Tibial nerve (tissue), 4 donors: ENCODE measurements around the gene CDKN2B-AS1. TPM values are rescaled to one million over a fixed set of nuclear protein-coding genes. Genes with fewer than 3 reads are reported as not detected.

Experiments
- DNase-seq, 2 donors: peaks; one replicate each; pipeline ENCODE4 v3.0.0-alpha.2; 2019; ENCODE audit warnings: low spot score in 2 of 2
- H3K27ac ChIP-seq, 4 donors: fragments of 200-600 bp; sonication (generic) in 3 of 4; one replicate each; pipeline ENCODE4 v1.5.1; 2017 to 2019; ENCODE audit warnings: mild to moderate bottlenecking in 1 of 4
- H3K27me3 ChIP-seq, 2 donors: fragments of 200-600 bp; sonication (generic) in 1 of 2; one replicate each; pipeline versions ENCODE4 v1.5.1 to v1.6.0; 2017 to 2019
- H3K36me3 ChIP-seq, 3 donors: fragments of 200-600 bp; sonication (generic); one replicate each; pipeline ENCODE4 v1.5.1; 2018 to 2019
- H3K4me1 ChIP-seq, 4 donors: fragments of 200-600 bp; sonication (generic) in 3 of 4; one replicate each; pipeline ENCODE4 v1.5.1; 2017 to 2019
- H3K4me3 ChIP-seq, 4 donors: fragments of 200-600 bp; sonication (generic) in 3 of 4; one replicate each; pipeline ENCODE4 v1.5.1; 2017 to 2019; ENCODE audit warnings: mild to moderate bottlenecking in 1 of 4, moderate library complexity in 1 of 4
- H3K9me3 ChIP-seq, 4 donors: fragments of 200-600 bp; sonication (generic) in 3 of 4; one replicate each; pipeline ENCODE4 v1.5.1; 2017 to 2019
- EP300 ChIP-seq, 2 donors: sonication (generic); formaldehyde crosslinking; IDR thresholded peaks; one replicate each; pipeline ENCODE4 v1.6.1; 2017; ENCODE audit warnings: antibody characterized with exemption in 2 of 2, mild to moderate bottlenecking in 1 of 2
- POLR2A ChIP-seq, 2 donors: fragments of 450-650 bp; IDR thresholded peaks; one replicate each; pipeline ENCODE4 v1.6.1; 2017; ENCODE audit warnings: antibody characterized with exemption in 2 of 2, mild to moderate bottlenecking in 2 of 2, moderate library complexity in 2 of 2
- WGBS, 2 donors: methylation state at CpG; one replicate each; pipeline ENCODE4 v1.1.5; 2018; 5-methylcytosine and 5-hydroxymethylcytosine counted together
- total RNA-seq, 4 donors: library from RNA; depleted of rRNA; stranded (reverse); fragments of >200 nt; gene quantifications; one replicate each; pipeline ENCODE4 v1.1.0, GENCODE V29; 2016
- TF ChIP-seq, protein P1 (sequence below), 5 experiments: fragments of 200-600 bp in 3 of 5; fragments of 450-650 bp in 2 of 5; sonication (generic) in 3 of 5; IDR thresholded peaks; one replicate each; pipeline ENCODE4 v1.5.1; 2016 to 2019; ENCODE audit warnings: antibody characterized with exemption in 5 of 5, mild to moderate bottlenecking in 3 of 5, moderate library complexity in 2 of 5

The CDKN2B-AS1 gene
- total RNA-seq, 4 donors from 2014 or later: 0.59 to 1.5 (median 0.90) TPM; not detected in 1

DNA sequence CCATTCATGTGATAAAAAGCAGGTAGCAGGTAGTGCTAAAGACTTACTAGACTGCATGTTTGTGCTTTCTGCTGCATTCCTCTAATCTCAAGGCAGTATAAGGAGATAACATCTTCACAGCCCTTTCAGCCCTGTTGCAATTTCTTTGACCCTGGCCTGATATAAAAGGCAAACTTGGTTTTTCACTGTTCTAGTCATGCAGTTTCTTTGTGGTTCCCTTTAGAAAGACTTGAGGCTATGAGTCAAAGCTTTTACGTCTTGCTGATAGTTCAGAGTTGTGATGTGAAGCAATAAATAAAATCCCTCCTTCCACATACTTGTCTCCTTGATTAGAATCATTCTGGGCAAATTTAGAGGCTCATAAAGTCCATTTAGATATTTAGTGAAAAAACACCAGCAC is 103.1 kb downstream of the CDKN2B-AS1 start:
- Histone ChIP-seq H3K4me3 (no peak overlapping the region), H3K9me3 (no peaks in the 10 kb centered on the region), H3K27ac (peak overlapping the region in 2 of 4 donors; percentile 54 to 70), H3K4me1 (peaks cover 0 to 11% (median 6%) of the 10 kb centered on the region in 4 donors), H3K27me3 (no peaks in the 10 kb centered on the region), H3K36me3 (no peaks in the 10 kb centered on the region)
- 49 to 53% methylated on average over 1 of the region's 1 CpG for WGBS, 2 donors
- DNase-seq: no peak
- peak in 1 of 2 donors; percentile 11 for TF ChIP-seq EP300 (IDR thresholded peaks at IDR 0.05)
- no peak for TF ChIP-seq POLR2A (IDR thresholded peaks at IDR 0.05)

DNA sequence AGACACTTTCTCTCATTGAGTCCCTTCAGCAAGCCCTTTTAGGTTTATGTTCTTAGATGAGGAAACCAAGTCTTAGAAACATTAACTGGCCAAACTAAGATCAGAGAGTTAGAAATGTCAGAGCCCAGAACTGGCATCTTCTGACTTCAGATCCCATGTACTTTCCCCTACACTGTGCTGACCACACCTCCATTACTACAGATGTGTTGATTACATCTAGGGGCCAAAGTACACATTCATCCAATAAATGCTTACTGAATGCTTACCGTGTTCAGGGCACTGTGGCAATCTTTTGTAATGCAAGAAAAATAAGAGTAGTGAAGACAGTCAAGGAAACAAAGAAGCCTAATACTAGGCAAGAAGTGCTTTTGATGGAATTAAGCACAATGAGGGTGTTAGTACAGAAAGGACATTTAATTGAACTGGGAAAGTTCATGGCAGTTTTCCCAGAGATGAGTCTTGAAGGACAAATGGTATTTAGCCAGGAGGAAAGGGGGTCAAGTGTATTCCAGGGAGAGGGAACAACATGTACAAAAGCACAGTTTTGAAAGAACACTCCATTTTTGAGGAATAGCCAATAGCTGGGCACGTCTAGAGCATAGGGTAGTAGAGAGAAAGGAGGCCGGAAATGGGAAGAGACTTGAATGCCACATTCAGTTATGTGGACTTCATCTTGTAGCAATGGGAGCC is 104.2 kb downstream of the CDKN2B-AS1 start:
- Histone ChIP-seq H3K9me3 (no peaks in the 10 kb centered on the region), H3K27me3 (no peaks in the 10 kb centered on the region), H3K4me1 (peaks cover 0 to 17% (median 9%) of the 10 kb centered on the region in 4 donors), H3K27ac (peak overlapping the region in 3 of 4 donors; percentile 54 to 70 (median 70)), H3K36me3 (no peaks in the 10 kb centered on the region), H3K4me3 (no peak overlapping the region)
- TF ChIP-seq POLR2A (IDR thresholded peaks at IDR 0.05): no peak
- peak in 1 of 2 donors; percentile 86 for TF ChIP-seq EP300 (IDR thresholded peaks at IDR 0.05)
- TF ChIP-seq, protein P1, sequence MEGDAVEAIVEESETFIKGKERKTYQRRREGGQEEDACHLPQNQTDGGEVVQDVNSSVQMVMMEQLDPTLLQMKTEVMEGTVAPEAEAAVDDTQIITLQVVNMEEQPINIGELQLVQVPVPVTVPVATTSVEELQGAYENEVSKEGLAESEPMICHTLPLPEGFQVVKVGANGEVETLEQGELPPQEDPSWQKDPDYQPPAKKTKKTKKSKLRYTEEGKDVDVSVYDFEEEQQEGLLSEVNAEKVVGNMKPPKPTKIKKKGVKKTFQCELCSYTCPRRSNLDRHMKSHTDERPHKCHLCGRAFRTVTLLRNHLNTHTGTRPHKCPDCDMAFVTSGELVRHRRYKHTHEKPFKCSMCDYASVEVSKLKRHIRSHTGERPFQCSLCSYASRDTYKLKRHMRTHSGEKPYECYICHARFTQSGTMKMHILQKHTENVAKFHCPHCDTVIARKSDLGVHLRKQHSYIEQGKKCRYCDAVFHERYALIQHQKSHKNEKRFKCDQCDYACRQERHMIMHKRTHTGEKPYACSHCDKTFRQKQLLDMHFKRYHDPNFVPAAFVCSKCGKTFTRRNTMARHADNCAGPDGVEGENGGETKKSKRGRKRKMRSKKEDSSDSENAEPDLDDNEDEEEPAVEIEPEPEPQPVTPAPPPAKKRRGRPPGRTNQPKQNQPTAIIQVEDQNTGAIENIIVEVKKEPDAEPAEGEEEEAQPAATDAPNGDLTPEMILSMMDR (IDR thresholded peaks at IDR 0.05): no peak
- peak in 1 of 2 donors; percentile 62 for DNase-seq
- WGBS, 2 donors: 53 to 61% methylated on average over 3 of the region's 3 CpGs

DNA sequence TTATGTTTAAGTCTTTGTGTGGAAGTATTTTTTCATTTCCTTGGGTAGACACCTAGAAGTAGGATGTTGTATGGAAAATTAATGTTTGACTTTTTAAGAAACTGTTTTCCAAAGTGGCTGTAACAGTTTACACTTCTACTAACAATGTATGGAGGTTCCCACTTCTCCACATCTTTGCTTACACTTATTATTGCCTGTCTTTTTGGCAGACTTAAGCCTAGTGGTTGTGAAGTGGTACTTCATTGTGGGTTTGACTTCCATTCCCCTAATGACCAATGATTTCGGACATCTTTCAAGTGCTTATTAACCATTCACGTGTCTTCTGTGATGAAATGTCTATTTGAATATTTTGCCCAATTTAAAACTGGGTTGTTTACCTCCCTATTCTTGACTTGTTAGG is 106.0 kb downstream of the CDKN2B-AS1 start:
- no peak for TF ChIP-seq EP300 (IDR thresholded peaks at IDR 0.05)
- TF ChIP-seq, protein P1 (IDR thresholded peaks at IDR 0.05): no peak
- TF ChIP-seq POLR2A (IDR thresholded peaks at IDR 0.05): no peak
- H3K27me3 ChIP-seq: no peaks in the 10 kb centered on the region
- H3K9me3 ChIP-seq: no peaks in the 10 kb centered on the region
- no peak overlapping the region for H3K27ac ChIP-seq
- H3K4me3 ChIP-seq: no peak overlapping the region
- WGBS, 2 donors: 74 to 80% methylated on average over 2 of the region's 2 CpGs
- H3K36me3 ChIP-seq: no peaks in the 10 kb centered on the region
- H3K4me1 ChIP-seq: peaks cover 0 to 22% (median 11%) of the 10 kb centered on the region in 4 donors
- no peak for DNase-seq

GRCh38 chr9:22102146-22103053 is 107.8 kb downstream of the CDKN2B-AS1 start:
- H3K4me3 ChIP-seq: no peak overlapping the region
- DNase-seq: no peak
- H3K27me3 ChIP-seq: no peaks in the 10 kb centered on the region
- peak overlapping the region in 3 of 4 donors; percentile 32 to 62 (median 56) for H3K27ac ChIP-seq
- TF ChIP-seq EP300 (IDR thresholded peaks at IDR 0.05) (no peak), POLR2A (IDR thresholded peaks at IDR 0.05) (no peak)
- TF ChIP-seq, protein P1 (IDR thresholded peaks at IDR 0.05): no peak
- H3K36me3 ChIP-seq: no peaks in the 10 kb centered on the region
- H3K9me3 ChIP-seq: no peaks in the 10 kb centered on the region
- H3K4me1 ChIP-seq: peaks cover 0 to 20% (median 11%) of the 10 kb centered on the region in 4 donors
- WGBS, 2 donors: 85 to 91% methylated on average over 4 of the region's 4 CpGs

- Histone ChIP-seq H3K4me1 (peaks cover 0 to 20% (median 2%) of the 10 kb centered on the region in 4 donors), H3K27ac (peak overlapping the region in 3 of 4 donors; percentile 56 to 68 (median 62))
- 53 to 56% methylated on average over 4 of the region's 4 CpGs for WGBS, 2 donors
Measured at GRCh38 chr9:22103685-22104575, 109.3 kb downstream of the CDKN2B-AS1 start.

More at GRCh38 chr9:22103685-22104575, 109.3 kb downstream of the CDKN2B-AS1 start:
- H3K9me3 ChIP-seq: no peaks in the 10 kb centered on the region
- no peaks in the 10 kb centered on the region for H3K36me3 ChIP-seq
- H3K4me3 ChIP-seq: no peak overlapping the region
- H3K27me3 ChIP-seq: no peaks in the 10 kb centered on the region
- no peak for DNase-seq
- TF ChIP-seq POLR2A (IDR thresholded peaks at IDR 0.05) (no peak), EP300 (IDR thresholded peaks at IDR 0.05) (peak in 1 of 2 donors; percentile 1)
